SIG-M5 (cell line): ENCODE data around the gene PRKX.
A peak's percentile ranks its signal among the peaks of the same experiment; 100 is the strongest.
"Not testable (repeated sequence)": the region's sequence is repeated elsewhere in the genome, so short reads cannot be mapped to it uniquely, and the experiment has no call there.

ENCODE experiments used
- DNase-seq: peaks from one replicate; lab custom pipeline; 2025; lab: John Stamatoyannopoulos, UW

The PRKX gene

GRCh38 chrX:3711331-3711917 lies 2.0 kb downstream of the PRKX start:
- DNase-seq = no peak

GRCh38 chrX:3707673-3708274 lies 5.7 kb downstream of the PRKX start:
- not testable (repeated sequence) for DNase-seq

GRCh38 chrX:3706481-3706880 lies 7.0 kb downstream of the PRKX start:
- no peak for DNase-seq

GRCh38 chrX:3703251-3703650 lies 10.2 kb downstream of the PRKX start:
- not testable (repeated sequence) for DNase-seq

GRCh38 chrX:3702095-3702494 lies 11.4 kb downstream of the PRKX start:
- DNase-seq = not testable (repeated sequence)

- not testable (repeated sequence) for DNase-seq
Observed at GRCh38 chrX:3701445-3701928, 12.0 kb downstream of the PRKX start.

- DNase-seq = peak; percentile 1
Observed at GRCh38 chrX:3699821-3700381, 13.5 kb downstream of the PRKX start.

GRCh38 chrX:3697701-3698279 lies 15.7 kb downstream of the PRKX start:
- no peak for DNase-seq

- no peak for DNase-seq
Observed at GRCh38 chrX:3697220-3697684, 16.2 kb downstream of the PRKX start.

- no peak for DNase-seq
Observed at GRCh38 chrX:3695536-3695935, 17.9 kb downstream of the PRKX start.

- DNase-seq = no peak
Observed at GRCh38 chrX:3690140-3690539, 23.3 kb downstream of the PRKX start.

GRCh38 chrX:3683236-3683635 lies 30.2 kb downstream of the PRKX start:
- not testable (repeated sequence) for DNase-seq

GRCh38 chrX:3680459-3680858 lies 33.0 kb downstream of the PRKX start:
- no peak for DNase-seq

- no peak for DNase-seq
Observed at GRCh38 chrX:3679669-3680068, 33.8 kb downstream of the PRKX start.

- no peak for DNase-seq
Observed at GRCh38 chrX:3678328-3678727, 35.1 kb downstream of the PRKX start.

GRCh38 chrX:3674881-3675280 lies 38.6 kb downstream of the PRKX start:
- DNase-seq = no peak

- DNase-seq = no peak
Observed at GRCh38 chrX:3669841-3670475, 43.5 kb downstream of the PRKX start.

- no peak for DNase-seq
Observed at GRCh38 chrX:3666975-3667374, 46.5 kb downstream of the PRKX start.

- DNase-seq = no peak
Observed at GRCh38 chrX:3664921-3665320, 48.5 kb downstream of the PRKX start.

- DNase-seq = not testable (repeated sequence)
Observed at GRCh38 chrX:3663576-3664250, 49.7 kb downstream of the PRKX start.

- no peak for DNase-seq
Observed at GRCh38 chrX:3659761-3660160, 53.7 kb downstream of the PRKX start.

GRCh38 chrX:3655181-3655580 lies 58.3 kb downstream of the PRKX start:
- no peak for DNase-seq
